ENCODE results near the gene FLYWCH1.
A peak's percentile ranks its signal among the peaks of the same experiment; 100 is the strongest.

GRCh38 chr16:2874912-2875362 lies 36.8 kb upstream of the FLYWCH1 start:
- TF ChIP-seq CTCF (IDR thresholded peaks at IDR 0.05): peak; percentile 89 to 99 (median 97)
- TF ChIP-seq POLR2A (IDR thresholded peaks at IDR 0.05): no peak

Measured in Peyer's patch (tissue), 4 donors.